DMS114 treated with DMSO at 0.1 percent for 48 hours (cell line): ENCODE results near the gene KRT33B.
"Not testable (repeated sequence)": the region's sequence is repeated elsewhere in the genome, so short reads cannot be mapped to it uniquely, and the experiment has no call there.

ENCODE experiments used
- DNase-seq: peaks from one replicate; lab custom pipeline; 2025; ENCODE audit not compliant: unreplicated experiment; lab: John Stamatoyannopoulos, UW

The KRT33B gene

GRCh38 chr17:41369713-41370112, at the start of gene KRT33B:
Gene KRT33B, minus strand, starts transcription at chr17:41369813. Its CDS starts 63 bp downstream, at chr17:41369750.
- DNase-seq: no peak

GRCh38 chr17:41418116-41418860, 48.7 kb upstream of the KRT33B start:
- DNase-seq: no peak

- DNase-seq: no peak
Observed at GRCh38 chr17:41417576-41418015, 48.0 kb upstream of the KRT33B start.

- DNase-seq: no peak
Observed at GRCh38 chr17:41417127-41417526, 47.5 kb upstream of the KRT33B start.

GRCh38 chr17:41416479-41416878, 46.9 kb upstream of the KRT33B start:
- DNase-seq: no peak

GRCh38 chr17:41415833-41416335, 46.3 kb upstream of the KRT33B start:
- DNase-seq: no peak

- DNase-seq: no peak
Observed at GRCh38 chr17:41415411-41415810, 45.8 kb upstream of the KRT33B start.

- DNase-seq: no peak
Observed at GRCh38 chr17:41413982-41414381, 44.4 kb upstream of the KRT33B start.

GRCh38 chr17:41413353-41413957, 43.8 kb upstream of the KRT33B start:
- no peak for DNase-seq

- no peak for DNase-seq
Observed at GRCh38 chr17:41411072-41411840, 41.6 kb upstream of the KRT33B start.

GRCh38 chr17:41407226-41407625, 37.6 kb upstream of the KRT33B start:
- no peak for DNase-seq

GRCh38 chr17:41406205-41406604, 36.6 kb upstream of the KRT33B start:
- DNase-seq: no peak

- DNase-seq: no peak
Observed at GRCh38 chr17:41404024-41404671, 34.5 kb upstream of the KRT33B start.

GRCh38 chr17:41403404-41404023, 33.9 kb upstream of the KRT33B start:
- DNase-seq: no peak

- DNase-seq: no peak
Observed at GRCh38 chr17:41402161-41402560, 32.5 kb upstream of the KRT33B start.

- DNase-seq: no peak
Observed at GRCh38 chr17:41396996-41397660, 27.5 kb upstream of the KRT33B start, which contains the start of gene KRT31. Gene KRT31, minus strand, starts transcription at chr17:41397608. Its CDS starts 69 bp downstream, at chr17:41397539.

GRCh38 chr17:41396340-41396739, 26.7 kb upstream of the KRT33B start:
- DNase-seq: no peak

GRCh38 chr17:41395611-41396010, 26.0 kb upstream of the KRT33B start:
- DNase-seq: no peak

- not testable (repeated sequence) for DNase-seq
Observed at GRCh38 chr17:41395044-41395443, 25.4 kb upstream of the KRT33B start.
